OCI-LY3 (cell line): Measurements from ENCODE around the gene TMEM132D.

ENCODE experiments used
- EZH2phosphoT487 ChIP-seq: fragments of 200-600 bp; shearing (Covaris generic); IDR thresholded peaks from 2 replicates; pipeline ENCODE4 v1.6.1; 2018; ENCODE audit warnings: antibody characterized with exemption, mixed run types, low read depth
- TF ChIP-seq, protein P1 (sequence below): fragments of 200-600, 300-600 bp; sonication (generic); IDR thresholded peaks from 2 replicates; pipeline ENCODE4 v1.5.1; 2014; ENCODE audit warnings: antibody characterized with exemption, low read length, low read depth

DNA sequence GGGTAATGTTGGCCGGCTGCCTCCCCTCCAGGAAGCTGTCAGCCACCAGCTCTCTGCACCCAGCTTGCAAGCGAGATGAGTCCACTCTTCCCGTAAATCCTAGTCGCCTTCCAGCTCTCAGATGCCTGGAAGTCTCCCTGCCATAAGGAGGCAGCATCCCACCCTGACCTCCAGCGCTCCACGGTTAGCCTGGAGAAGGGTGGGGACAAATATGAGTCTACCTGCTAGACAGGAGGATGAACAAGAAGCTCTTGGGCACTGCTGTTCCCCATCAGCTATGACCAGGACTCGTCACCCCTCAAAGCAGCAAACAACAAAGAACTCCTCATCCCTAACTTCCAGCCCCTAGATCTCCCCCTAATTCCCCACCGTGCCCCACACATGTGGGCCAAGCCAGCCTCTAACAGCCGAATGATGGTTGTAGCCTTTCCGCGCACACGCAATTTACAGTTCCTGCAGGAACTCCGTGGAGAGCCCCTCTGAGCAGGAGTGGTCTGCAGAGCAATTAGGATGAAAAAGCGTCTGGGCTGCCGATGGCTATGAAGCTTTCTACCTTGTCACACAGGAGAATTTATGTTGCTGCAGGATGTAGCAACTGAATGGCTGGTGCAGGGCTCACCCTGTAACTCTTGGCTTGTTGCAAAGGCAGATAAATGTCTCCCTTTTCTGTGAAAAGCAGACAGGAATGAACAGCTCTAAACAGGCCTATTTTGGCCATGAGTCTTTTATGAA, 869.1 kb downstream of the TMEM132D start:
- TF ChIP-seq, protein P1, sequence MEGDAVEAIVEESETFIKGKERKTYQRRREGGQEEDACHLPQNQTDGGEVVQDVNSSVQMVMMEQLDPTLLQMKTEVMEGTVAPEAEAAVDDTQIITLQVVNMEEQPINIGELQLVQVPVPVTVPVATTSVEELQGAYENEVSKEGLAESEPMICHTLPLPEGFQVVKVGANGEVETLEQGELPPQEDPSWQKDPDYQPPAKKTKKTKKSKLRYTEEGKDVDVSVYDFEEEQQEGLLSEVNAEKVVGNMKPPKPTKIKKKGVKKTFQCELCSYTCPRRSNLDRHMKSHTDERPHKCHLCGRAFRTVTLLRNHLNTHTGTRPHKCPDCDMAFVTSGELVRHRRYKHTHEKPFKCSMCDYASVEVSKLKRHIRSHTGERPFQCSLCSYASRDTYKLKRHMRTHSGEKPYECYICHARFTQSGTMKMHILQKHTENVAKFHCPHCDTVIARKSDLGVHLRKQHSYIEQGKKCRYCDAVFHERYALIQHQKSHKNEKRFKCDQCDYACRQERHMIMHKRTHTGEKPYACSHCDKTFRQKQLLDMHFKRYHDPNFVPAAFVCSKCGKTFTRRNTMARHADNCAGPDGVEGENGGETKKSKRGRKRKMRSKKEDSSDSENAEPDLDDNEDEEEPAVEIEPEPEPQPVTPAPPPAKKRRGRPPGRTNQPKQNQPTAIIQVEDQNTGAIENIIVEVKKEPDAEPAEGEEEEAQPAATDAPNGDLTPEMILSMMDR, result no peak
- TF ChIP-seq EZH2phosphoT487, result no peak
